Activated CD8-positive, alpha-beta memory T cell treated with anti-CD3 and anti-CD28 coated beads for 1 hour (primary cell): Measurements from ENCODE around the gene STS.
"Not testable (repeated sequence)": the region's sequence is repeated elsewhere in the genome, so short reads cannot be mapped to it uniquely, and the experiment has no call there.

Experiments used
- DNase-seq, 2 donors: peaks; one replicate each; pipeline ENCODE4 v3.0.0-alpha.2; 2020; ENCODE audit warnings: low read depth in 1 of 2; ENCODE audit errors: extremely low read depth in 1 of 2

STS gene

DNA sequence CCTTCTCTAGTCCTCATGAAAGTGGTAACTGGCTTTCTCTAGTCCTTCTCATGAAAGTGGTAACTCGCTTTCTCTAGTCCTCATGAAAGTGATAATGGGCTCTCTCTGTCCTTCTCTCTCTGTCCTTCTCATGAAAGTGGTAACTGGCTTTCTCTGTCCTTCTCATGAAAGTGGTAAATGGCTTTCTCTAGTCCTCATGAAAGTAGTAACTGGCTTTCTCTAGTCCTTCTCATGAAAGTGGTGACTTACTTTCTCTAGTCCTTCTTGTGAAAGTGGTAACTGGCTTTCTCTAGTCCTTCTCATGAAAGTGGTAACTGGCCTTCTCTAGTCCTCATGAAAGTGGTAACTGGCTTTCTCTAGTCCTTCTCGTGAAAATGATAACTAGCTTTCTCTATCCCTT, 31.3 kb downstream of the STS start:
- not testable (repeated sequence) for DNase-seq

GRCh38 chrX:7179446-7179845, 31.9 kb downstream of the STS start:
- DNase-seq: no peak

- DNase-seq: no peak
Measured at GRCh38 chrX:7184816-7185215, 37.3 kb downstream of the STS start.

DNA sequence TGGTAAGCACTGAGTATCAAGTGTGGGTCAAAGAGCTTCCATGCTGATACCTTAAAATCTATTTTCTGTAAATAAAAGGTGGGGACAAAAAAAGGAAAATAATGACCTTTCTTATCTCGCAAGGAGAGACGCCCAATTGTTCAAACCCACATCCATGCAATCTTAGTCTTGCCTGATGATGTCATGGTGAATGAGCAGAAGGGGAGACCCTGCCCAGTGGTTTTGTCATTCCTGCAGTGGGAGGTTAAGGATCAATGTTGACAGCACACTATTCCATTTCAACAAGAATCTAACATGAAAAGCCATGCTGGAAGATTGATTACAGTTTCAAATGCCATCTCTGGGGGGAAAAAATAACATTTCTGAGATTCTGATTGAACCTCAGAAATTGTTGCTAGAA, 41.2 kb downstream of the STS start:
- no peak for DNase-seq

DNA sequence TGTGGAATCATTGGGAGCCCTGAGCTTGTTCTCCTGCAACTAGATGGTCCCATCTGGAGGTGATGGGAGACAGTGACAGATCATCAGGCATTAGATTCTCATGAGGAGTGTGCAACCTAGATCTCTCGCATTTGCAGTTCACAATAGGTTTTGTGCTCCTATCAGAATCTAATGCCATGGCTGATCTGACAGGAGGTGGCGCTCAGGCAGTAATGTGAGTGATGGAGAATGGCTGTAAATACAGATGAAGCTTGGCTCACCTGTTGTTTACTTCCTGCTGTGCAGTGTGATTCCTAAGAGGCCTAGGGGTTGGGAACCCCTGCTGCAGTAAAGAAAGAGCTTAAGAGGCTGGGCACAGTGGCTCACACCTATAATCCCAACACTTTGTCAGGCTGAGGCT, 42.6 kb downstream of the STS start:
- no peak for DNase-seq

DNA sequence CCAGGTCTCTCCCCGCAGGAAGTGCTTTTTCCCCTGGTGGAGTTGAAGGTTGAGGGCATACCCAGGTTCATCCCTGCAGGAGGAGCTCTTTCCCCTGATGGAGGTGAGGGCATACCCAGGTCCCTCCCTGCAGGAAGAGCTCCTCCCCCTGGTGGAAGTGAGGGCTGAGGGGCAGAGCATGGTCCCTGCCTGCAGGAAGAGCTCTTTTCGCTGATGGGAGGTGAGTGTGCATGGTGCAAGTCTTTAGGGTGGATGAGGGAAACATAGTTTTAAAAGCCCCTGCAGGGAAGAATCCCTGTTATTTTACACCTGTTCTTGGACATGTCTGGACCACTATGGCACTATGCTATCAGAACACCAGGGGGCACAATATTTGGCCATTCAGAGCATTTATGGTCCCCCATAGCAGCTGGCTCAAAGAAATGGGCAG, 44.2 kb downstream of the STS start:
- no peak for DNase-seq

DNA sequence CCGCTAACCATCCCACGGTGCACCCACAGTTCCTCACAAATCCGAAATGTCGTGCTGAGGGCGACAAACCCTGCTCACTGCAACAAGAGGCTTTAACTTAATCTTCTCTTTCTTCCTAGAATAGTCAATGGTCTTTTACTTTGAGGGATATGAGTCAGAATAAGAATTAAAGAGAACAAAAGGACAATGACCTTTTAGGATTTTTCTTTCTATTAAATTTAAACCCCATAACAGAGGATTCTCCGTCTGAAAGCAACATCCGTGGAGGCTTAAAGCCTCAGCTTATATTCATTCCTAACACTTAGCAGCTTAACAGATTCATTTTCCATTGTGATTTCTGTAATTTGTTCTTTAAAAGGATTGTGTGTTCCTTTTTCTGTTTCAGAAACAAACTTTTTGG, 45.4 kb downstream of the STS start:
- no peak for DNase-seq

GRCh38 chrX:7194606-7195005, 47.1 kb downstream of the STS start:
- no peak for DNase-seq
